ENCODE measurements around the gene RDX.

- TF ChIP-seq CTCF (IDR thresholded peaks at IDR 0.05; ENCODE audit: low read length) = no peak
- TF ChIP-seq EZH2 (IDR thresholded peaks at IDR 0.05; ENCODE audit: borderline replicate concordance, low read length) = no peak
Measured at GRCh38 chr11:110217223-110217877, 79.1 kb downstream of the RDX start.

Measured in OCI-LY1 (cell line).